Muscle layer of duodenum (tissue), 2 donors: Measurements from ENCODE around the gene RUVBL2.
"Not testable (repeated sequence)": the region's sequence is repeated elsewhere in the genome, so short reads cannot be mapped to it uniquely, and the experiment has no call there.

Experiments
- H3K27ac ChIP-seq: one replicate; pipeline ENCODE4 v1.7.0; 2013; ENCODE audit warnings: mild to moderate bottlenecking, low read length
- H3K27me3 ChIP-seq: one replicate; pipeline ENCODE4 v1.7.0; 2013; ENCODE audit warnings: low read depth, mild to moderate bottlenecking, control low read depth, low read length
- H3K36me3 ChIP-seq, 2 donors: one replicate each; pipeline ENCODE4 v1.7.0; 2013; ENCODE audit warnings: low read length in 2 of 2, control low read depth in 1 of 2, mild to moderate bottlenecking in 1 of 2; ENCODE audit not compliant: insufficient read depth in 2 of 2, control insufficient read depth in 1 of 2
- H3K4me1 ChIP-seq, 2 donors: one replicate each; pipeline ENCODE4 v1.7.0; 2013; ENCODE audit warnings: low read length in 2 of 2, mild to moderate bottlenecking in 2 of 2, control low read depth in 1 of 2, moderate library complexity in 1 of 2; ENCODE audit not compliant: insufficient read depth in 2 of 2, control insufficient read depth in 1 of 2
- H3K4me3 ChIP-seq, 2 donors: one replicate each; pipeline ENCODE4 v1.7.0; 2013; ENCODE audit warnings: low read length in 2 of 2, low read depth in 1 of 2, mild to moderate bottlenecking in 1 of 2
- H3K9me3 ChIP-seq, 2 donors: one replicate each; pipeline ENCODE4 v1.7.0; 2013; ENCODE audit warnings: low read length in 2 of 2, control low read depth in 1 of 2, mild to moderate bottlenecking in 1 of 2; ENCODE audit not compliant: control insufficient read depth in 1 of 2
- donor health status: healthy.

Gene RUVBL2

GRCh38 chr19:49042177-49042576 lies 48.5 kb downstream of the RUVBL2 start:
- no peaks in the 10 kb centered on the region for H3K4me1 ChIP-seq
- no peak overlapping the region for H3K4me3 ChIP-seq
- H3K9me3 ChIP-seq: no peaks in the 10 kb centered on the region
- no peaks in the 10 kb centered on the region for H3K36me3 ChIP-seq
- H3K27me3 ChIP-seq: no peaks in the 10 kb centered on the region
- no peak overlapping the region for H3K27ac ChIP-seq

GRCh38 chr19:49042666-49043065 lies 49.0 kb downstream of the RUVBL2 start:
- H3K27me3 ChIP-seq, H3K9me3 ChIP-seq, H3K36me3 ChIP-seq, H3K4me3 ChIP-seq, H3K4me1 ChIP-seq, H3K27ac ChIP-seq: not testable (repeated sequence)

GRCh38 chr19:49043548-49043947 lies 49.9 kb downstream of the RUVBL2 start, which contains the start of gene CGB5:
Gene CGB5, plus strand, starts transcription at chr19:49043848. Its CDS starts 362 bp downstream, at chr19:49044210.
- not testable (repeated sequence) for H3K9me3 ChIP-seq, H3K27ac ChIP-seq

GRCh38 chr19:49049011-49049410 lies 55.3 kb downstream of the RUVBL2 start, which contains the start of gene CGB8:
Gene CGB8, minus strand, starts transcription at chr19:49049111. Its CDS starts 372 bp downstream, at chr19:49048739.
- H3K27me3 ChIP-seq, H3K27ac ChIP-seq, H3K36me3 ChIP-seq, H3K4me3 ChIP-seq, H3K4me1 ChIP-seq, H3K9me3 ChIP-seq: not testable (repeated sequence)

More at GRCh38 chr19:49043548-49043947, 49.9 kb downstream of the RUVBL2 start, which contains the start of gene CGB5:
- not testable (repeated sequence) for H3K36me3 ChIP-seq, H3K4me3 ChIP-seq, H3K27me3 ChIP-seq, H3K4me1 ChIP-seq

- not testable (repeated sequence) for H3K4me1 ChIP-seq, H3K27me3 ChIP-seq, H3K4me3 ChIP-seq, H3K9me3 ChIP-seq, H3K36me3 ChIP-seq, H3K27ac ChIP-seq
Observed at GRCh38 chr19:49049834-49050233, 56.1 kb downstream of the RUVBL2 start.

- H3K4me3 ChIP-seq, H3K4me1 ChIP-seq, H3K9me3 ChIP-seq: not testable (repeated sequence)
Observed at GRCh38 chr19:49050376-49051033, 56.8 kb downstream of the RUVBL2 start.

GRCh38 chr19:49056101-49056901 lies 62.6 kb downstream of the RUVBL2 start:
- Histone ChIP-seq H3K4me3 (peak overlapping the region; percentile 42 to 75), H3K36me3 (no peaks in the 10 kb centered on the region), H3K27me3 (peaks cover 11% of the 10 kb centered on the region), H3K27ac (no peak overlapping the region), H3K9me3 (no peaks in the 10 kb centered on the region), H3K4me1 (peaks cover 0 to 21% of the 10 kb centered on the region in 2 donors)

More at GRCh38 chr19:49050376-49051033, 56.8 kb downstream of the RUVBL2 start:
- H3K36me3 ChIP-seq, H3K27me3 ChIP-seq, H3K27ac ChIP-seq: not testable (repeated sequence)

- not testable (repeated sequence) for H3K36me3 ChIP-seq, H3K27ac ChIP-seq, H3K9me3 ChIP-seq
- H3K4me3 ChIP-seq: peak overlapping the region; percentile 42 to 75
- peaks cover 0 to 21% of the 10 kb centered on the region in 2 donors for H3K4me1 ChIP-seq
- H3K27me3 ChIP-seq: peaks cover 11% of the 10 kb centered on the region
Observed at GRCh38 chr19:49056902-49057596, 63.4 kb downstream of the RUVBL2 start.

- Histone ChIP-seq H3K36me3 (no peaks in the 10 kb centered on the region), H3K27me3 (peaks cover 11% of the 10 kb centered on the region), H3K27ac (no peak within 1 kb of the TSS), H3K9me3 (no peaks in the 10 kb centered on the region), H3K4me1 (peaks cover 0 to 21% of the 10 kb centered on the region in 2 donors), H3K4me3 (peak within 1 kb of the TSS; percentile 42 to 75)
Observed at GRCh38 chr19:49057636-49058234, 64.0 kb downstream of the RUVBL2 start, which contains the start of gene CGB7. Gene CGB7, minus strand, starts transcription at chr19:49057749. Its CDS starts 2,374 bp downstream, at chr19:49055375.

GRCh38 chr19:49058562-49058961 lies 64.9 kb downstream of the RUVBL2 start:
- no peak overlapping the region for H3K27ac ChIP-seq
- H3K27me3 ChIP-seq: peaks cover 11% of the 10 kb centered on the region
- no peaks in the 10 kb centered on the region for H3K36me3 ChIP-seq
- peaks cover 0 to 21% of the 10 kb centered on the region in 2 donors for H3K4me1 ChIP-seq
- H3K9me3 ChIP-seq: no peaks in the 10 kb centered on the region
- H3K4me3 ChIP-seq: no peak overlapping the region

- Histone ChIP-seq H3K27me3 (peaks cover 11% of the 10 kb centered on the region), H3K4me1 (peaks cover 0 to 21% of the 10 kb centered on the region in 2 donors), H3K4me3 (no peak overlapping the region), H3K36me3 (no peaks in the 10 kb centered on the region), H3K9me3 (no peaks in the 10 kb centered on the region), H3K27ac (no peak overlapping the region)
Observed at GRCh38 chr19:49059053-49059452, 65.4 kb downstream of the RUVBL2 start.
